OCI-LY1 (cell line): ENCODE results near the gene FMN2.

Experiments
- H2AFZ ChIP-seq: fragments of 200-600 bp; sonication (generic), shearing (Covaris generic); 2 replicates; pipeline ENCODE4 v1.6.0; 2014; ENCODE audit warnings: antibody characterized with exemption, mild to moderate bottlenecking, low read length
- H3F3A ChIP-seq: fragments of 200-600 bp; sonication (generic), shearing (Covaris generic); 2 replicates; pipeline ENCODE4 v1.6.0; 2014; ENCODE audit warnings: mild to moderate bottlenecking, antibody characterized with exemption, low read length, moderate library complexity; ENCODE audit not compliant: insufficient read depth
- H3K27ac ChIP-seq: fragments of 200-600 bp; sonication (generic); 2 replicates; pipeline ENCODE4 v1.5.1; 2014; ENCODE audit warnings: low read length, mixed run types, mild to moderate bottlenecking, low read depth; ENCODE audit not compliant: poor library complexity, severe bottlenecking
- H3K27me3 ChIP-seq: fragments of 200-600 bp; sonication (generic); 2 replicates; pipeline ENCODE4 v1.6.0; 2014; ENCODE audit warnings: antibody characterized with exemption, mild to moderate bottlenecking, low read length, moderate library complexity; ENCODE audit not compliant: insufficient read depth
- H3K36me3 ChIP-seq: fragments of 200-600 bp; sonication (generic); 2 replicates; pipeline ENCODE4 v1.6.1; 2014; ENCODE audit warnings: mild to moderate bottlenecking, antibody characterized with exemption, low read length, moderate library complexity, mixed read lengths; ENCODE audit not compliant: insufficient read depth
- H3K4me1 ChIP-seq: fragments of 200-600 bp; sonication (generic); 2 replicates; pipeline ENCODE4 v1.5.1; 2014; ENCODE audit warnings: mild to moderate bottlenecking, low read length, moderate library complexity; ENCODE audit not compliant: insufficient read depth, severe bottlenecking
- H3K4me2 ChIP-seq: fragments of 200-600 bp; sonication (generic), shearing (Covaris generic); 2 replicates; pipeline ENCODE4 v1.6.1; 2014; ENCODE audit warnings: low read length
- H3K4me3 ChIP-seq: fragments of 200-600 bp; sonication (generic); 2 replicates; pipeline ENCODE4 v1.5.1; 2014; ENCODE audit warnings: low read length, low read depth, mild to moderate bottlenecking, mixed read lengths; ENCODE audit not compliant: poor library complexity, severe bottlenecking
- H3K79me2 ChIP-seq: fragments of 200-600 bp; shearing (Covaris generic); 2 replicates; pipeline ENCODE4 v1.6.1; 2016; ENCODE audit warnings: mixed run types, low read length, mixed read lengths; ENCODE audit not compliant: insufficient read depth
- H3K9ac ChIP-seq: fragments of 200-600 bp; sonication (generic), shearing (Covaris generic); 2 replicates; pipeline ENCODE4 v1.6.1; 2014; ENCODE audit warnings: mild to moderate bottlenecking, low read length, mixed read lengths
- H3K9me2 ChIP-seq: fragments of 200-600 bp; sonication (generic), shearing (Covaris generic); 2 replicates; pipeline ENCODE4 v1.6.1; 2014; ENCODE audit warnings: low read depth, mild to moderate bottlenecking, low read length, mixed read lengths
- H3K9me3 ChIP-seq: fragments of 200-600 bp; shearing (Covaris generic); 2 replicates; pipeline ENCODE4 v1.6.1; 2014; ENCODE audit warnings: low read length, mixed read lengths
- H4K20me1 ChIP-seq: fragments of 200-600 bp; sonication (generic), shearing (Covaris generic); 2 replicates; pipeline ENCODE4 v1.6.0; 2016; ENCODE audit warnings: mild to moderate bottlenecking, low read length; ENCODE audit not compliant: insufficient read depth
- CTCF ChIP-seq: fragments of 200-600 bp; sonication (generic), shearing (Covaris generic); IDR thresholded peaks from 2 replicates; pipeline ENCODE4 v1.5.1; 2017; ENCODE audit warnings: mild to moderate bottlenecking, antibody characterized with exemption, low read length, moderate library complexity, mixed read lengths
- EZH2 ChIP-seq: fragments of 200-600 bp; sonication (generic), shearing (Covaris generic); IDR thresholded peaks from 2 replicates; pipeline ENCODE4 v1.8.0; 2017; ENCODE audit warnings: borderline replicate concordance, mixed run types, mild to moderate bottlenecking, antibody characterized with exemption, low read length, moderate library complexity, mixed read lengths

The FMN2 gene

DNA sequence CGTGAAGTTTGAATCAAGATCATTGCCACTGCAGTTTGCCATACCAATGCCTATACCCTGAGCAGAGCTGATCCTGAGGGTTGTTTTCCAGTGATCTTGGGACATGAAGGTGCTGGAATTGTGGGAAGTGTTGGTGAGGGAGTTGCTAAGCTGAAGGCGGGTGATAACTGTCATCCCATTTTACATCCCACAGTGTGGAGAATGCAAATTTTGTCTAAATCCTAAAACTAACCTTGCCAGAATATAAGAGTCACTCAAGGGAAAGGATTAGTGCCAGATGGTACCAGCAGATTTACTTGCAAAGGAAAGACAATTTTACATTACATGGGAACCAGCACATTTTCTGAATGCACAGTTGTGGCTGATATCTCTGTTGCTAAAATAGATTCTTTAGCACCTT is 78.6 kb downstream of the FMN2 start:
- H3K4me3 ChIP-seq = no peak overlapping the region
- H3K27ac ChIP-seq = no peak overlapping the region
- H3K27me3 ChIP-seq = no peaks in the 10 kb centered on the region
- no peaks in the 10 kb centered on the region for H3K9me3 ChIP-seq
- no peak overlapping the region for H2AFZ ChIP-seq
- TF ChIP-seq CTCF (no peak), EZH2 (no peak)
- no peaks in the 10 kb centered on the region for H3K4me1 ChIP-seq
- no peaks in the 10 kb centered on the region for H3K36me3 ChIP-seq
- H3K9me2 ChIP-seq = no peaks in the 10 kb centered on the region
- no peaks in the 10 kb centered on the region for H3K79me2 ChIP-seq
- no peaks in the 10 kb centered on the region for H3F3A ChIP-seq
- H3K4me2 ChIP-seq = no peak overlapping the region
- H3K9ac ChIP-seq = no peak overlapping the region
- no peaks in the 10 kb centered on the region for H4K20me1 ChIP-seq

DNA sequence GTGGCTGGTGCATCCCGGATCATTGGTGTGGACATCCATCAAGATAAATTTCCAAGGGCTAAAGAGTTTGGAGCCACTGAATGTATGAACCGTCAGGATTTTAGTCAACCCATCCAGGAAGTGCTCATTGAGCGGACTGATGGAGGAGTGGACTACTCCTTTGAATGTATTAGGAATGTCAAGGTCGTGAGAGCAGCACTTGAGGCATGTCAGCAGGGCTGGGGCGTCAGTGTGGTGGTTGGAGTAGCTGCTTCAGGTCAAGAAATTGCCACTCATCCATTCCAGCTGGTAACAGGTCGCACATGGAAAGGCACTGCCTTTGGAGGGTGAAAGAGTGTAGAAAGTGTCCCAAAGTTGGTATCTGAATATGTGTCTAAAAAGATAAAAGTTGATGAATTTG is 79.1 kb downstream of the FMN2 start:
- Histone ChIP-seq H3K9ac (no peak overlapping the region), H2AFZ (no peak overlapping the region), H3F3A (no peaks in the 10 kb centered on the region), H3K79me2 (no peaks in the 10 kb centered on the region), H3K27ac (no peak overlapping the region), H3K36me3 (no peaks in the 10 kb centered on the region), H3K4me1 (no peaks in the 10 kb centered on the region), H3K9me3 (no peaks in the 10 kb centered on the region), H3K4me2 (no peak overlapping the region), H3K9me2 (no peaks in the 10 kb centered on the region), H3K4me3 (no peak overlapping the region), H3K27me3 (no peaks in the 10 kb centered on the region), H4K20me1 (no peaks in the 10 kb centered on the region)
- TF ChIP-seq CTCF = no peak
- no peak for TF ChIP-seq EZH2

GRCh38 chr1:240171907-240172306 is 80.2 kb downstream of the FMN2 start:
- H3K27ac ChIP-seq = no peak overlapping the region
- H3K4me3 ChIP-seq = no peak overlapping the region
- no peaks in the 10 kb centered on the region for H3K9me2 ChIP-seq
- H3K79me2 ChIP-seq = no peaks in the 10 kb centered on the region
- H3K9ac ChIP-seq = no peak overlapping the region
- H3K36me3 ChIP-seq = no peaks in the 10 kb centered on the region
- no peaks in the 10 kb centered on the region for H3K9me3 ChIP-seq
- H3F3A ChIP-seq = no peaks in the 10 kb centered on the region
- H3K4me2 ChIP-seq = no peak overlapping the region
- no peaks in the 10 kb centered on the region for H4K20me1 ChIP-seq
- H3K27me3 ChIP-seq = no peaks in the 10 kb centered on the region
- H2AFZ ChIP-seq = no peak overlapping the region
- TF ChIP-seq CTCF (no peak), EZH2 (no peak)
- H3K4me1 ChIP-seq = no peaks in the 10 kb centered on the region
